ENCODE data around the gene DNAJC8. TPM values are rescaled to one million over a fixed set of nuclear protein-coding genes. Genes with fewer than 3 reads are reported as not detected.
A peak's percentile ranks its signal among the peaks of the same experiment; 100 is the strongest.

DNAJC8 gene
- total and polyA plus RNA-seq, 4 experiments from 2014 or later: 71.5 to 199 (median 113) TPM

DNA sequence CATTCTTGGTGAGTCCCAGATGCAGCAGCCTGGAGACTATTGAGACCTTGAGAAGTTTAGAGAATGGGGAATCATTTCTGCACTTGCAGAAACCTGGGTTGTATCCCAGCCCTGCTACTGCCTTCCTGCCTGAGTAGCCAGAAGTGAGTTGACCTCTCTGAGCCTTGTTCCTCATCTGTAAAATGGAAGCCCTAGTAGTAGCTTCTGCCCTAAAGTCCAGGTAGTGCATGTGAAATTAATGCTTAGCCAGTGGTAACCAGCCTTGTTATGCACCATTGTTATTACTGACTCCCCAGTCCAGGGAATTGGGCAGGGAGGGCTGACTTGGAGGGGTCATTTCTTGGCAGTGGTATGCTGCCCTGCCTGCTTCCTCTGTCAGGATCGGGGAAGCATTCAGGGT lies 32.1 kb upstream of the DNAJC8 start:
- Histone ChIP-seq H3K9me3 (ENCODE audit: control insufficient read depth in 1 of 2, low read length in 2 of 2) (no peaks in the 10 kb centered on the region), H3K27ac (ENCODE audit: low read depth, low read length) (no peak overlapping the region), H3K4me3 (ENCODE audit: low read length in 2 of 2) (no peak overlapping the region), H3K4me1 (ENCODE audit: insufficient read depth, low read length) (peaks cover 18% of the 10 kb centered on the region), H3K36me3 (ENCODE audit: insufficient read depth, low read length) (peaks cover 3% of the 10 kb centered on the region), H3K27me3 (ENCODE audit: insufficient read depth, low read length) (no peaks in the 10 kb centered on the region)
- Mint-ChIP-seq H3K9me3 (peaks cover 0 to 2% (median 0%) of the 10 kb centered on the region in 8 donors), H3K27me3 (no peaks in the 10 kb centered on the region), H3K36me3 (peaks cover 0 to 4% of the 10 kb centered on the region in 2 donors), H3K27ac (peak overlapping the region in 1 of 7 donors; percentile 19), H3K4me3 (no peak overlapping the region), H3K4me1 (peaks cover 15 to 31% (median 21%) of the 10 kb centered on the region in 4 donors)
- intact Hi-C loops (cut with micrococcal nuclease): no loop called here
- ChIA-PET POLR2A (ENCODE audit: partially characterized antibody) (interaction anchor here (1.5 to 14.4 kb wide), 2 partner anchors 9 to 19 kb away, joined by 5 to 179 read pairs; no protein-coding TSS in a partner anchor), CTCF (ENCODE audit: partially characterized antibody) (no interaction called here)
- DNase-seq: no peak

DNA sequence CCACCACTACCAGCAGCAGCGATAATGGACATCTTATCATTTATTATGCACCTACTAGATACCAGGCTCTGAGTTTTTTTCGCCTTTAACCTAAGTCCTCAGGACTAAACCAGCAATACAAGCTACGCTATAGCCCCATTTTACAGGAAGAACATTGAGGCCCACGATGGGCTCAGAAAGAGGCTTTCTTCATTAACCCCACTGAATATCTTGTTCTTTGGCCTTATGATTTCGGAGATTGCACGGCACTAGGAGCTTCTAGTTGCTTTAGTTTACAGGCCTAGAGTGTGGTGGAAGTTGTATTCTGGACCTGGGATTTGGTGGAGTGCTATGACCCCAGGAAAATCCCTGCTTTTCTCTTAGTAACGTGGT lies 28.0 kb upstream of the DNAJC8 start:
- peak overlapping the region; percentile 30 to 82 for H3K4me3 ChIP-seq (ENCODE audit: low read length in 2 of 2)
- POLR2A ChIA-PET (ENCODE audit: partially characterized antibody): interaction anchor here (1.0 to 14.4 kb wide), 5 partner anchors 15 to 172 kb away, joined by 3 to 179 read pairs (median 24); partner anchors contain the start of genes ATP5IF1, EYA3 and MED18
- H3K27ac Mint-ChIP-seq: peak overlapping the region in 6 of 7 donors; percentile 25 to 80 (median 62)

DNA sequence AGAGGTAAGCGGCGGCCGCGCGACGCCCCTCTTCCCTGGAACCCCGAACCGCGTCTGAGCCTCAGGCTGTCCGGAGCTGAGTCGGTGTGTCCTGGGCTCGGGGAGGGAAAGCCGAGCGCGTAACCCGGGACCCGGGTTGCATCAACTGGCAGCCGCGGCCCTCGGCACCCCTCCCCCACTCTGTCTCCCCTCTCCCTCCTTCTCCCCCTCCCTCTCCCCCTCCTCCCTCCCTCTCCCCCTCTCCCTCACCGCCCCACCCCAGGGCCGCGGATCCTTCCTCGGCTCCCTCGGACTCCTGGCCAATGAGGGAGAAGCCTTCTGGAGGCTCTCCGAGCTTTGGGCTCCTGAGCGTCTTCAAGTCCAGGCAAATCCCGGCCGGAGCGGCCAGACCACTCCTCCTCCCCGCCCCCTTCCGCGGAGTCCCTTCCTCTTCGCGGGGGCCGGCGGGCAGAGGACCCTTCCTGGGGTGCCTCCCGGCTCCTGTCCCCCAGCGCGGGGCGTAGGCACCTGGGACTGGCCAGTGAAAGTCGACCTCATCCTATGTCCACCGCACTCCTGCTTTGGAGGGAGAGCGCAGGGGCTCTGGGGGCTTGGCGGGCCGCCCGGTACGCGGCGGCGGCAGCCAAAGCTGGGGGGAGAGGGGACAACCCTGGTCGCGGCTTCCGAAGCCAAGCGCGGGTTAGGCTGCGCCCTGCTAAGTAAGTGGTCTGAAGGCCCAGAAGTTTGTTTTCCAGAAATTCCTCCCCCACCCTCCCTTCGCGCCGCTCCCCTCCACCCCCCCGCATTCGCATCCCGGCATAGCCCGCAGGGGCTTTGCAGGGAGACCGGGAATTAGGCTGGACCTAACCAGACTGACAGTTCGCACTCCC lies 27.3 kb upstream of the DNAJC8 start:
- POLR2A ChIA-PET (ENCODE audit: partially characterized antibody): interaction anchor here (0.5 to 14.4 kb wide), 15 partner anchors 10 to 667 kb away, joined by 3 to 179 read pairs (median 3); partner anchors contain the start of genes ATP5IF1, EYA3, MED18 and PHACTR4
- intact Hi-C loops (cut with micrococcal nuclease): loop anchor here (1.0 kb wide), 4 partner anchors 12 to 321 kb away; partner anchors contain the start of gene DNAJC8
- Histone ChIP-seq H3K4me1 (ENCODE audit: insufficient read depth, low read length) (peaks cover 58% of the 10 kb centered on the region), H3K36me3 (ENCODE audit: insufficient read depth, low read length) (no peaks in the 10 kb centered on the region), H3K27ac (ENCODE audit: low read depth, low read length) (peak overlapping the region; percentile 67), H3K9me3 (ENCODE audit: control insufficient read depth in 1 of 2, low read length in 2 of 2) (no peaks in the 10 kb centered on the region), H3K27me3 (ENCODE audit: insufficient read depth, low read length) (no peaks in the 10 kb centered on the region), H3K4me3 (ENCODE audit: low read length in 2 of 2) (peak overlapping the region; percentile 69 to 82)
- Mint-ChIP-seq H3K4me1 (peaks cover 27 to 57% (median 43%) of the 10 kb centered on the region in 4 donors), H3K36me3 (no peaks in the 10 kb centered on the region), H3K27me3 (no peaks in the 10 kb centered on the region), H3K27ac (peak overlapping the region in 6 of 7 donors; percentile 25 to 80 (median 62)), H3K4me3 (peak overlapping the region; percentile 64 to 88 (median 82)), H3K9me3 (no peaks in the 10 kb centered on the region)
- CTCF ChIA-PET (ENCODE audit: partially characterized antibody): interaction anchor here (1.1 to 5.0 kb wide), 2 partner anchors 12 to 153 kb away, joined by 3 to 45 read pairs; no protein-coding TSS in a partner anchor
- DNase-seq: peak in 1 of 5 donors; percentile 43

More for the DNA sequence above, 28.0 kb upstream of the DNAJC8 start:
- Histone ChIP-seq H3K9me3 (ENCODE audit: control insufficient read depth in 1 of 2, low read length in 2 of 2) (no peaks in the 10 kb centered on the region), H3K4me1 (ENCODE audit: insufficient read depth, low read length) (peaks cover 52% of the 10 kb centered on the region), H3K27me3 (ENCODE audit: insufficient read depth, low read length) (no peaks in the 10 kb centered on the region), H3K27ac (ENCODE audit: low read depth, low read length) (no peak overlapping the region), H3K36me3 (ENCODE audit: insufficient read depth, low read length) (no peaks in the 10 kb centered on the region)
- H3K27me3 Mint-ChIP-seq: no peaks in the 10 kb centered on the region
- no peaks in the 10 kb centered on the region for H3K36me3 Mint-ChIP-seq
- peak overlapping the region; percentile 64 to 84 (median 76) for H3K4me3 Mint-ChIP-seq
- intact Hi-C loops (cut with micrococcal nuclease): no loop called here
- DNase-seq: no peak
- H3K9me3 Mint-ChIP-seq: peaks cover 0 to 2% (median 0%) of the 10 kb centered on the region in 8 donors
- H3K4me1 Mint-ChIP-seq: peaks cover 27 to 55% (median 41%) of the 10 kb centered on the region in 4 donors
- CTCF ChIA-PET (ENCODE audit: partially characterized antibody): interaction anchor here (1.1 to 5.0 kb wide), 2 partner anchors 13 to 153 kb away, joined by 3 to 45 read pairs; no protein-coding TSS in a partner anchor

DNA sequence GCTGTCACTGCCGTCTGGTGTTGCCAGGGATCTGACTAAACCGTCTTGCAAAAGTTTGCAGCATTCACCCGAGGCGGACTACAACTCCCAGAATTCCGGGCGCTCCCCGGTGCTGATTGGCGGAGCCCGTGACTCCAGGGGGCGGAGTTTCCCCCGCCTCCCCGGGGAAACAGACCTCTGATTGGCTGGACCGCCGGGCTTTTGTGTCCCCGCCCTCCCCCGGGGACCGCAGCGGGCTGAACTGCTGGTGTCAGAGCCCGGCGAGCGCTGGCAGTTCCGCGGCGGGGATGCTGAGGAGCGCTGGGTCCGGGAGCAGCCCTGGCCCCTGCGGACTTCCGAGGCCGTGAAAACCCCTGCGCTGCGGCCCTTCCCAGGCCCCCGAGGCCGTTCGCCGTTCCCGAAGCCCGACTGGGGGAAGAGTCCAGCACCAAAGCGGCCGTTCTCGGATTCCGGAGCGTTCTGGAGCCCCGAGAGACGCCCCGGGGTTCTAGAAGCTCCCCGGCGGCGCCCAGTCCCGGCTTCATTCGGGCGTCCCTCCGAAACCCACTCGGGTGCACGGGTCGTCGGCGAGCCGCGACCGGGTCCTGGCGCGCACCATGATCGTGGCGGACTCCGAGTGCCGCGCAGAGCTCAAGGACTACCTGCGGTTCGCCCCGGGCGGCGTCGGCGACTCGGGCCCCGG lies 26.6 kb upstream of the DNAJC8 start, which contains the start of gene SESN2:
SESN2 (plus strand) TSS at position 267 of the 682 bp plus-strand sequence; CDS start at position 597, 330 bp downstream.
- H3K27ac Mint-ChIP-seq: peak within 1 kb of the TSS; percentile 72 to 88 (median 84)
- DNase-seq: peak; percentile 99
- no peaks in the 10 kb centered on the region for H3K27me3 Mint-ChIP-seq
- H3K4me3 Mint-ChIP-seq: peak within 1 kb of the TSS; percentile 77 to 90 (median 82)
- peaks cover 29 to 58% (median 43%) of the 10 kb centered on the region in 4 donors for H3K4me1 Mint-ChIP-seq
- no peaks in the 10 kb centered on the region for H3K36me3 Mint-ChIP-seq
- POLR2A ChIA-PET (ENCODE audit: partially characterized antibody): interaction anchor here (0.5 to 14.4 kb wide), 14 partner anchors 11 to 923 kb away, joined by 3 to 179 read pairs (median 3); partner anchors contain the start of genes ATP5IF1, MED18, PHACTR4 and RNU11
- Histone ChIP-seq H3K4me3 (ENCODE audit: low read length in 2 of 2) (peak within 1 kb of the TSS; percentile 69 to 82), H3K4me1 (ENCODE audit: insufficient read depth, low read length) (peaks cover 59% of the 10 kb centered on the region), H3K9me3 (ENCODE audit: control insufficient read depth in 1 of 2, low read length in 2 of 2) (no peaks in the 10 kb centered on the region), H3K36me3 (ENCODE audit: insufficient read depth, low read length) (no peaks in the 10 kb centered on the region), H3K27ac (ENCODE audit: low read depth, low read length) (peak within 1 kb of the TSS; percentile 67), H3K27me3 (ENCODE audit: insufficient read depth, low read length) (no peaks in the 10 kb centered on the region)
- intact Hi-C loops (cut with micrococcal nuclease): loop anchor here (1.0 kb wide), 4 partner anchors 11 to 322 kb away; partner anchors contain the start of gene DNAJC8
- CTCF ChIA-PET (ENCODE audit: partially characterized antibody): interaction anchor here (5.0 kb wide), 1 partner anchor 11 kb away, joined by 45 read pairs; no protein-coding TSS in a partner anchor
- H3K9me3 Mint-ChIP-seq: no peaks in the 10 kb centered on the region

DNA sequence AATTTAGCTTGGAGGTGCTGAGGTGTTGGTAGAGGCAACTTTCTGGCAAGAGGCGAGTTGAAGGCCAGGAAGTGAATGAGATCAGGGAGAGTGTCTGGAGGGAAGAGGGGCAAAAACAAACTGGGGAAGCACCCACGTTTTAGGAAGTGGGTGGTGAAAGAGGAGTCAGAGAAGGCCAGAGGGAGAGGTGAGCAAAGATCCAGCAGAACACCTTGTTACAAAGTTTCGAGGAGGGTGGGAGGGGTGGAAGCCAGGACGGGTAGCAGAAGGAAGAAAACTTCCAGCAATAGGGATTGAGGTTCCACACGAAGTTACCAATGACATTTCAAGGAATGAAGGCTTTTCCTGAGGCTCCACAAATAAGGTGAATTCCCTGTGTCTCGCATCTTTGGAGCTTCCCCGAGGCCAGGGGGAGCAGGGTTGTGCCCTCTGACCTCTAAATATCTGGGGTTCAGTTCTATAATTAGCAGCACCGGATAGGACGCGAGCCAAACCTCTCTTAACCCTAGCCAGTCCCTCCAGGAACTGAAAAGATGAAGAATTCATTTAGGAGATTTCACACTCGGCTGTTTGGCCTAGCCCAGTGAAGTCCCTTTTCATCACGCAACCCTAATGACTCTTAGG lies 25.9 kb upstream of the DNAJC8 start:
- no peak for DNase-seq
- ChIA-PET CTCF (ENCODE audit: partially characterized antibody) (interaction anchor here (0.9 to 5.0 kb wide), 4 partner anchors 11 to 169 kb away, joined by 3 to 47 read pairs (median 24); no protein-coding TSS in a partner anchor), POLR2A (ENCODE audit: partially characterized antibody) (interaction anchor here (0.6 to 14.4 kb wide), 13 partner anchors 12 to 923 kb away, joined by 3 to 179 read pairs (median 5); partner anchors contain the start of genes ATP5IF1, MED18, PHACTR4 and RCC1)
- Histone ChIP-seq H3K4me3 (ENCODE audit: low read length in 2 of 2) (peak overlapping the region; percentile 43 to 82), H3K4me1 (ENCODE audit: insufficient read depth, low read length) (peaks cover 59% of the 10 kb centered on the region), H3K9me3 (ENCODE audit: control insufficient read depth in 1 of 2, low read length in 2 of 2) (no peaks in the 10 kb centered on the region), H3K27ac (ENCODE audit: low read depth, low read length) (no peak overlapping the region), H3K27me3 (ENCODE audit: insufficient read depth, low read length) (no peaks in the 10 kb centered on the region), H3K36me3 (ENCODE audit: insufficient read depth, low read length) (no peaks in the 10 kb centered on the region)
- H3K27ac Mint-ChIP-seq: peak overlapping the region; percentile 70 to 88 (median 84)
- no peaks in the 10 kb centered on the region for H3K9me3 Mint-ChIP-seq
- peaks cover 29 to 58% (median 43%) of the 10 kb centered on the region in 4 donors for H3K4me1 Mint-ChIP-seq
- H3K4me3 Mint-ChIP-seq: peak overlapping the region; percentile 77 to 90 (median 81)
- intact Hi-C loops (cut with micrococcal nuclease): loop anchor here (1.0 kb wide), 4 partner anchors 10 to 323 kb away; partner anchors contain the start of gene DNAJC8
- no peaks in the 10 kb centered on the region for H3K36me3 Mint-ChIP-seq
- H3K27me3 Mint-ChIP-seq: no peaks in the 10 kb centered on the region

DNA sequence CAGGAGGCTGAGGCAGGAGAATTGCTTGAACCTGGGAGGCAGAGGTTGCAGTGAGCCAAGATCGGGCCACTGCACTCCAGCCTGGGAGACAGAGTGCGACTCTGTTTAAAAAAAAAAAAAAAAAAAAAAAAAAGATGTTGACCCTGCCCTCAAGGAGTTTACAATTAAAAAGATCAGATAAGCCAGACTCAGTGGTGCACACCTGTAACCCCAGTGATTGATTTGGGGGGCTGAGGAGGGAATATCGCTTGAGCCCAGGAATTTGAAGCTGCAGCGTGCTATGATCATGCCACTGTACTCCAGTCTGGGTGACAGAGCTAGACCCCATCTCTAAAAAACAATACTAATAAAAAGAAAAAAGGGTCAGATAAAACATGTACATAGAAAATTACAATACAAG lies 24.9 kb upstream of the DNAJC8 start:
- no peak for DNase-seq
- Histone ChIP-seq H3K4me1 (ENCODE audit: insufficient read depth, low read length) (peaks cover 59% of the 10 kb centered on the region), H3K27me3 (ENCODE audit: insufficient read depth, low read length) (no peaks in the 10 kb centered on the region), H3K4me3 (ENCODE audit: low read length in 2 of 2) (no peak overlapping the region), H3K36me3 (ENCODE audit: insufficient read depth, low read length) (no peaks in the 10 kb centered on the region), H3K9me3 (ENCODE audit: control insufficient read depth in 1 of 2, low read length in 2 of 2) (no peaks in the 10 kb centered on the region), H3K27ac (ENCODE audit: low read depth, low read length) (no peak overlapping the region)
- ChIA-PET CTCF (ENCODE audit: partially characterized antibody) (interaction anchor here (0.6 to 3.5 kb wide), 4 partner anchors 10 to 168 kb away, joined by 3 to 47 read pairs (median 4); no protein-coding TSS in a partner anchor), POLR2A (ENCODE audit: partially characterized antibody) (interaction anchor here (0.8 to 14.4 kb wide), 5 partner anchors 11 to 324 kb away, joined by 3 to 179 read pairs (median 24); partner anchors contain the start of genes ATP5IF1 and MED18)
- H3K4me1 Mint-ChIP-seq: peaks cover 28 to 52% (median 40%) of the 10 kb centered on the region in 4 donors
- no peaks in the 10 kb centered on the region for H3K9me3 Mint-ChIP-seq
- peak overlapping the region in 2 of 7 donors; percentile 64 to 74 for H3K27ac Mint-ChIP-seq
- no peaks in the 10 kb centered on the region for H3K36me3 Mint-ChIP-seq
- peak overlapping the region in 5 of 8 donors; percentile 13 to 58 (median 33) for H3K4me3 Mint-ChIP-seq
- intact Hi-C loops (cut with micrococcal nuclease): no loop called here
- no peaks in the 10 kb centered on the region for H3K27me3 Mint-ChIP-seq

Data from CD4-positive, alpha-beta memory T cell (primary cell).